Neural cell (in vitro differentiated cells): ENCODE measurements around the gene GUSB. TPM values are rescaled to one million over a fixed set of nuclear protein-coding genes. Genes with fewer than 3 reads are reported as not detected.

Experiments
- H2AFZ ChIP-seq: fragments of 200-600, 300-800 bp; sonication (generic), shearing (Covaris generic); 2 replicates; pipeline ENCODE4 v1.6.0; 2014; ENCODE audit warnings: low read depth, mild to moderate bottlenecking, antibody characterized with exemption, low read length, moderate library complexity
- H3F3A ChIP-seq: fragments of 200-600 bp; shearing (Covaris generic); 2 replicates; pipeline ENCODE4 v1.6.1; 2016; ENCODE audit warnings: mild to moderate bottlenecking, moderate library complexity, mixed read lengths, antibody characterized with exemption, low read length; ENCODE audit not compliant: insufficient read depth, poor library complexity, severe bottlenecking
- H3K27ac ChIP-seq: fragments of 200-600, 300-800 bp; sonication (generic), shearing (Covaris generic); 2 replicates; pipeline ENCODE4 v1.5.1; 2014; ENCODE audit warnings: mild to moderate bottlenecking, low read length, moderate library complexity
- H3K27me3 ChIP-seq: fragments of 300-800, 200-600 bp; sonication (generic), shearing (Covaris generic); 2 replicates; pipeline ENCODE4 v1.6.0; 2014; ENCODE audit warnings: mild to moderate bottlenecking, low read depth, low read length, moderate library complexity; ENCODE audit not compliant: insufficient read depth
- H3K36me3 ChIP-seq: fragments of 300-800, 200-600 bp; sonication (generic), shearing (Covaris generic); 2 replicates; pipeline ENCODE4 v1.5.1; 2014; ENCODE audit warnings: mild to moderate bottlenecking, antibody characterized with exemption, low read length, moderate library complexity; ENCODE audit not compliant: insufficient read depth
- H3K4me2 ChIP-seq: fragments of 300-800, 200-600 bp; sonication (generic), shearing (Covaris generic); 2 replicates; pipeline ENCODE4 v1.6.0; 2014; ENCODE audit warnings: mild to moderate bottlenecking, low read length
- H3K4me3 ChIP-seq: fragments of 300-800, 200-600 bp; sonication (generic), shearing (Covaris generic); 2 replicates; pipeline ENCODE4 v1.5.1; 2014; ENCODE audit warnings: mild to moderate bottlenecking, low read length, moderate library complexity
- H3K79me2 ChIP-seq: fragments of 200-600 bp; shearing (Covaris generic); replicated peaks from 2 replicates; pipeline ENCODE4 v1.6.0; 2014; ENCODE audit warnings: mild to moderate bottlenecking, low read length, moderate library complexity; ENCODE audit not compliant: insufficient read depth
- H3K9ac ChIP-seq: fragments of 300-800, 200-600 bp; sonication (generic), shearing (Covaris generic); 2 replicates; pipeline ENCODE4 v1.6.1; 2016; ENCODE audit warnings: mild to moderate bottlenecking, low read length, mixed read lengths
- H3K9me2 ChIP-seq: fragments of 200-600 bp; shearing (Covaris generic); 2 replicates; pipeline ENCODE4 v1.6.1; 2016; ENCODE audit warnings: mild to moderate bottlenecking, low read length, mixed read lengths; ENCODE audit not compliant: insufficient read depth
- H3K9me3 ChIP-seq: fragments of 200-600, 300-800 bp; sonication (generic), shearing (Covaris generic); 2 replicates; pipeline ENCODE4 v1.6.1; 2016; ENCODE audit warnings: mild to moderate bottlenecking, mixed run types, low read length, moderate library complexity, mixed read lengths
- H4K20me1 ChIP-seq: fragments of 200-600 bp; shearing (Covaris generic); 2 replicates; pipeline ENCODE4 v1.6.1; 2016; ENCODE audit warnings: mild to moderate bottlenecking, mixed run types; ENCODE audit not compliant: insufficient read depth
- CTCF ChIP-seq: fragments of 450-650 bp; IDR thresholded peaks from 2 replicates; pipeline ENCODE4 v1.5.1; 2014; ENCODE audit warnings: antibody characterized with exemption, mild to moderate bottlenecking, moderate library complexity; ENCODE audit not compliant: poor library complexity, severe bottlenecking
- EP300 ChIP-seq: fragments of 450-650 bp; conservative IDR thresholded peaks from 2 replicates; pipeline ENCODE4 v1.6.1; 2014; ENCODE audit warnings: antibody characterized with exemption, mild to moderate bottlenecking, moderate library complexity; ENCODE audit not compliant: poor library complexity, severe bottlenecking
- EZH2 ChIP-seq: fragments of 200-600, 300-800 bp; shearing (Covaris generic), sonication (generic); IDR thresholded peaks from 2 replicates; pipeline ENCODE4 v1.6.1; 2014; ENCODE audit warnings: antibody characterized with exemption, low read length, borderline replicate concordance, mild to moderate bottlenecking; ENCODE audit not compliant: insufficient read depth, poor library complexity, severe bottlenecking
- MXI1 ChIP-seq: fragments of 450-650 bp; conservative IDR thresholded peaks from 2 replicates; pipeline ENCODE4 v1.6.1; 2014; ENCODE audit warnings: antibody characterized with exemption, mild to moderate bottlenecking; ENCODE audit not compliant: poor library complexity, severe bottlenecking
- POLR2AphosphoS5 ChIP-seq: IDR thresholded peaks from 2 replicates; pipeline ENCODE4 v1.6.1; 2012
- RAD21 ChIP-seq: fragments of 450-650 bp; conservative IDR thresholded peaks from 2 replicates; pipeline ENCODE4 v1.6.1; 2014; ENCODE audit warnings: antibody characterized with exemption, mild to moderate bottlenecking, moderate library complexity
- REST ChIP-seq: IDR thresholded peaks from 2 replicates; pipeline ENCODE4 v1.6.1; 2012; ENCODE audit warnings: borderline replicate concordance
- SMC3 ChIP-seq: fragments of 450-650 bp; conservative IDR thresholded peaks from 2 replicates; pipeline ENCODE4 v1.6.1; 2014; ENCODE audit warnings: antibody characterized with exemption, mild to moderate bottlenecking, moderate library complexity; ENCODE audit not compliant: poor library complexity
- TAF1 ChIP-seq: IDR thresholded peaks from 2 replicates; pipeline ENCODE4 v1.6.1; 2012; ENCODE audit warnings: low read depth
- polyA plus RNA-seq: library from polyadenylated mRNA; depleted of rRNA; stranded (reverse); fragments of >200 nt; gene quantifications from 2 replicates; pipeline ENCODE4 v1.2.3, GENCODE V29; 2014

Gene GUSB
- polyA plus RNA-seq, 1 donor from 2014 or later: 50.3 TPM

- Histone ChIP-seq H4K20me1 (no peaks in the 10 kb centered on the region), H3K9ac (no peak overlapping the region), H3K4me3 (no peak overlapping the region), H3F3A (no peaks in the 10 kb centered on the region), H3K79me2 (no peaks in the 10 kb centered on the region), H3K9me3 (no peaks in the 10 kb centered on the region), H3K4me2 (no peak overlapping the region), H3K27ac (no peak overlapping the region), H3K36me3 (no peaks in the 10 kb centered on the region), H2AFZ (no peak overlapping the region), H3K9me2 (no peaks in the 10 kb centered on the region), H3K27me3 (no peaks in the 10 kb centered on the region)
- TF ChIP-seq EP300 (no peak), REST (no peak), RAD21 (no peak), POLR2AphosphoS5 (no peak), EZH2 (no peak), MXI1 (no peak), SMC3 (no peak), CTCF (no peak), TAF1 (no peak)
Measured at GRCh38 chr7:66016131-66016461, 34.1 kb upstream of the GUSB start.

DNA sequence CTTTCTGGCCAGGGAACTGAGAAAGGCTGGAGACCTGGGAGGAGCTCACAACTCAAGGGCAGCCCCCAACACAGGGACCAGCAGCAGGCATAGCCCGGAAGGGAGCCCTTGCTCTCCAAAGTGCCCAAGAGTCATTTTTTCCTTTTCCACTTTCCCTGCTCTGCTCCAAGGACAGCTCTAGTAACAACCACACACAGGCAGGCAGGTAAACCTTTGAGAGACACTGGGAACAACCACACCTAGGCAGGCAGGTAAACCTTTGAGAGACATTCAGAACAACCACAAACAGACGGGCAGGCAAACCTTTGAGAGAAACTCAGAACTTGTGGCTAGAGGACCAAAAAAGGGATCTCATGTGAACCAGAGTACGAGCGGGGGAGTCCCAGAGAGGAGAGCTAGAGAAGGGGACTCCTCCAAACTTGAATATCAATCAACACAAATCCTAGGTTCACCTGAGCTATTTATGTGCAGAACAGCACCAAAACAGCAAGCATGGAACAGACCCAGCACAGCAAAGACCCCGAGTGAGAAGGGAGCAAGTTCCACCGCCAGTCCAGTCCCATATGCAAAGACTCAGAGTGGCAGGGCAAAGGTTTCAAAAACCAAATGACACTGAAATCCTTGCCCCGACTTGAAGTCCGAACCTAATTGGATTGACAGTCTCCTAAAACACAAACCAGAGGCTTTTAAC is 33.6 kb upstream of the GUSB start:
- Histone ChIP-seq H4K20me1 (no peaks in the 10 kb centered on the region), H2AFZ (no peak overlapping the region), H3F3A (no peaks in the 10 kb centered on the region), H3K9ac (no peak overlapping the region), H3K36me3 (no peaks in the 10 kb centered on the region), H3K27ac (no peak overlapping the region), H3K9me2 (no peaks in the 10 kb centered on the region), H3K27me3 (no peaks in the 10 kb centered on the region), H3K4me3 (no peak overlapping the region), H3K9me3 (no peaks in the 10 kb centered on the region), H3K79me2 (no peaks in the 10 kb centered on the region), H3K4me2 (no peak overlapping the region)
- TF ChIP-seq RAD21 (no peak), TAF1 (no peak)

GRCh38 chr7:66013938-66014337 is 31.9 kb upstream of the GUSB start:
- H3K4me2 ChIP-seq: no peak overlapping the region
- H3K9ac ChIP-seq: no peak overlapping the region
- H3F3A ChIP-seq: no peaks in the 10 kb centered on the region
- H3K27me3 ChIP-seq: no peaks in the 10 kb centered on the region
- H3K79me2 ChIP-seq: no peaks in the 10 kb centered on the region
- no peaks in the 10 kb centered on the region for H3K36me3 ChIP-seq
- no peaks in the 10 kb centered on the region for H4K20me1 ChIP-seq
- TF ChIP-seq EP300 (no peak), RAD21 (peak; percentile 14)
- no peak overlapping the region for H3K27ac ChIP-seq
- H2AFZ ChIP-seq: no peak overlapping the region
- no peak overlapping the region for H3K4me3 ChIP-seq
- no peaks in the 10 kb centered on the region for H3K9me3 ChIP-seq
- no peaks in the 10 kb centered on the region for H3K9me2 ChIP-seq
